SK-N-SH (cell line): ENCODE measurements around the gene OR1I1. TPM values are rescaled to one million over a fixed set of nuclear protein-coding genes. Genes with fewer than 3 reads are reported as not detected.

Source experiments
- CTCF ChIA-PET: fragments of 300-600, 350-600 bp; formaldehyde crosslinking; extraction: SDS; loops from one replicate; lab custom pipeline; 2021; lab: Yijun Ruan, JAX
- POLR2A ChIA-PET: fragments of 350-600 bp; sonication (Branson Sonifier 250); formaldehyde crosslinking; extraction: SDS; loops from one replicate; lab custom pipeline; 2020; ENCODE audit warnings: antibody characterized with exemption, inconsistent platforms; lab: Yijun Ruan, JAX
- DNase-seq: peaks from one replicate; pipeline ENCODE4 v3.0.0; 2012
- H2AFZ ChIP-seq: fragments of 200-600 bp; sonication (generic); 2 replicates; pipeline ENCODE4 v1.8.1; 2016; ENCODE audit warnings: antibody characterized with exemption, mild to moderate bottlenecking, low read depth
- H3F3A ChIP-seq: fragments of 200-600 bp; sonication (generic); replicated peaks from 2 replicates; pipeline ENCODE3; 2016; ENCODE audit warnings: antibody characterized with exemption, mild to moderate bottlenecking; ENCODE audit not compliant: insufficient read depth
- H3K27ac ChIP-seq, 2 experiments: fragments of 200-500 bp in 1 of 2; fragments of 200-600 bp in 1 of 2; sonication (Bioruptor generic) in 1 of 2; sonication (generic), shearing (Covaris generic) in 1 of 2; 2 replicates each; pipeline versions ENCODE4 v1.5.1 to v1.6.1; 2014 to 2016; ENCODE audit warnings: low read depth in 2 of 2, inconsistent platforms in 1 of 2, low read length in 1 of 2, mild to moderate bottlenecking in 1 of 2, mixed read lengths in 1 of 2
- H3K27me3 ChIP-seq: fragments of 200-600 bp; sonication (generic), shearing (Covaris generic); 2 replicates; pipeline ENCODE4 v1.6.1; 2016; ENCODE audit warnings: mixed run types; ENCODE audit not compliant: insufficient read depth
- H3K36me3 ChIP-seq, 2 experiments: fragments of 200-500 bp in 1 of 2; fragments of 200-600 bp in 1 of 2; sonication (Bioruptor generic) in 1 of 2; sonication (generic) in 1 of 2; replicated peaks in 1 of 2; 2 replicates each; pipeline versions ENCODE3 to v1.5.1; 2014 to 2016; ENCODE audit warnings: low read length in 1 of 2, mild to moderate bottlenecking in 1 of 2; ENCODE audit not compliant: insufficient read depth in 2 of 2, control insufficient read depth in 1 of 2
- H3K4me1 ChIP-seq, 2 experiments: fragments of 200-500 bp in 1 of 2; fragments of 200-600 bp in 1 of 2; sonication (Bioruptor generic) in 1 of 2; sonication (generic), shearing (Covaris generic) in 1 of 2; 2 replicates each; pipeline versions ENCODE4 v1.5.1 to v1.6.1; 2014 to 2016; ENCODE audit warnings: low read depth in 1 of 2, low read length in 1 of 2, mixed run types in 1 of 2; ENCODE audit not compliant: insufficient read depth in 2 of 2, control insufficient read depth in 1 of 2
- H3K4me2 ChIP-seq: fragments of 200-600 bp; sonication (generic), shearing (Covaris generic); 2 replicates; pipeline ENCODE4 v1.6.1; 2017; ENCODE audit warnings: mixed run types
- H3K4me3 ChIP-seq, 2 experiments: fragments of 200-500 bp in 1 of 2; fragments of 200-600 bp in 1 of 2; sonication (Bioruptor generic) in 1 of 2; sonication (generic), shearing (Covaris generic) in 1 of 2; 2 replicates each; pipeline versions ENCODE4 v1.5.1 to v1.8.1; 2014 to 2016; ENCODE audit warnings: low read depth in 2 of 2, inconsistent platforms in 1 of 2, low read length in 1 of 2, mild to moderate bottlenecking in 1 of 2, mixed read lengths in 1 of 2, moderate library complexity in 1 of 2
- H3K79me2 ChIP-seq: fragments of 200-600 bp; sonication (generic); 2 replicates; pipeline ENCODE4 v1.8.1; 2017; ENCODE audit warnings: mild to moderate bottlenecking; ENCODE audit not compliant: insufficient read depth
- H3K9ac ChIP-seq: fragments of 200-600 bp; sonication (generic); 2 replicates; pipeline ENCODE4 v1.6.1; 2017; ENCODE audit warnings: mixed run types
- H3K9me2 ChIP-seq: fragments of 200-600 bp; sonication (generic); 2 replicates; pipeline ENCODE4 v1.6.1; 2017; ENCODE audit warnings: mixed run types
- H3K9me3 ChIP-seq: fragments of 200-600 bp; sonication (generic); 2 replicates; pipeline ENCODE4 v1.6.1; 2017; ENCODE audit warnings: mixed run types, mild to moderate bottlenecking, moderate library complexity
- H4K20me1 ChIP-seq: fragments of 200-600 bp; sonication (generic); 2 replicates; pipeline ENCODE4 v1.6.1; 2017; ENCODE audit warnings: mild to moderate bottlenecking, mixed run types; ENCODE audit not compliant: insufficient read depth
- CTCF ChIP-seq: fragments of 200-600 bp; sonication (generic); IDR thresholded peaks from 2 replicates; pipeline ENCODE4 v1.6.1; 2017; ENCODE audit warnings: antibody characterized with exemption, mild to moderate bottlenecking, moderate library complexity
- FOXJ3 ChIP-seq: sonication (generic); formaldehyde crosslinking; IDR thresholded peaks from 2 replicates; pipeline ENCODE4 v1.5.1; 2020; ENCODE audit warnings: mild to moderate bottlenecking, missing genetic modification reagents
- GATA2 ChIP-seq: sonication (generic); formaldehyde crosslinking; IDR thresholded peaks from 2 replicates; pipeline ENCODE4 v1.5.0; 2020; ENCODE audit warnings: mild to moderate bottlenecking, missing genetic modification reagents
- JUND ChIP-seq: IDR thresholded peaks from 2 replicates; pipeline ENCODE4 v1.4.0; 2012
- RXRA ChIP-seq: IDR thresholded peaks from 2 replicates; pipeline ENCODE4 v1.4.0; 2012; ENCODE audit warnings: low read depth, mild to moderate bottlenecking, borderline replicate concordance
- SMC3 ChIP-seq: IDR thresholded peaks from 2 replicates; pipeline ENCODE4 v1.6.1; 2012; ENCODE audit warnings: low read depth, low read length, improper control_type of control experiment
- TAF1 ChIP-seq: IDR thresholded peaks from 2 replicates; pipeline ENCODE4 v1.6.1; 2012; ENCODE audit warnings: low read depth, mild to moderate bottlenecking, low read length, moderate library complexity, borderline replicate concordance
- USF1 ChIP-seq: IDR thresholded peaks from 2 replicates; pipeline ENCODE4 v1.4.0; 2012; ENCODE audit warnings: low read depth, borderline replicate concordance
- ZBTB33 ChIP-seq: IDR thresholded peaks from 2 replicates; pipeline ENCODE4 v1.4.0; 2012; ENCODE audit warnings: low read depth, borderline replicate concordance
- WGBS: methylation state at CpG from one replicate; pipeline ENCODE4 v1.1.6; 2017; ENCODE audit warnings: low lambda C conversion rate; 5-methylcytosine and 5-hydroxymethylcytosine counted together
- polyA plus RNA-seq, 3 experiments: library from polyadenylated mRNA; depleted of rRNA; stranded (reverse); fragments of >200 nt; gene quantifications; 2 replicates each; pipeline ENCODE4 v1.2.3, GENCODE V29; 2012
- TF ChIP-seq, protein P1 (sequence below): IDR thresholded peaks from 2 replicates; pipeline ENCODE4; 2012
- TF ChIP-seq, protein P2 (sequence below): fragments of 150-350 bp; IDR thresholded peaks from 2 replicates; pipeline ENCODE4 v1.6.1; 2017; ENCODE audit warnings: antibody characterized with exemption, low read length, low read depth, borderline replicate concordance

OR1I1 gene
- polyA plus RNA-seq, 1 of the 3 experiments (the other 2 are of a cell fraction), result not detected

- H4K20me1 ChIP-seq, result 0 out of 2 replicates have a peak, but pooled peaks cover 8% of the 10 kb centered on the region
- no peak overlapping the region for H3K4me3 ChIP-seq
- 100% methylated on average over 1 of the region's 2 CpGs for WGBS
- no peak overlapping the region for H3K4me2 ChIP-seq
- no peak overlapping the region for H3K27ac ChIP-seq
- DNase-seq, result no peak
- no peak overlapping the region for H2AFZ ChIP-seq
- H3K36me3 ChIP-seq, result peaks cover 31 to 62% of the 10 kb centered on the region in 2 experiments
- POLR2A ChIA-PET, result no interaction called here
- H3K4me1 ChIP-seq, result peaks cover 0 to 3% of the 10 kb centered on the region in 2 experiments; a peak in 1 of 4 replicates
- no peaks in the 10 kb centered on the region for H3K27me3 ChIP-seq
- CTCF ChIA-PET, result interaction anchor here (1.1 kb wide), 1 partner anchor 27 kb away, joined by 3 read pairs; no protein-coding TSS in a partner anchor
- H3K9me2 ChIP-seq, result no peaks in the 10 kb centered on the region
- peaks cover 15% of the 10 kb centered on the region for H3F3A ChIP-seq
- H3K79me2 ChIP-seq, result peaks cover 2% of the 10 kb centered on the region; the same call in 1 of the 2 replicates
- H3K9ac ChIP-seq, result no peak overlapping the region
- TF ChIP-seq TAF1 (no peak), USF1 (no peak), RXRA (no peak), FOXJ3 (CRISPR knock-in tag) (no peak), GATA2 (CRISPR knock-in tag) (no peak), SMC3 (no peak), CTCF (no peak), ZBTB33 (no peak), JUND (no peak)
- TF ChIP-seq, protein P1, sequence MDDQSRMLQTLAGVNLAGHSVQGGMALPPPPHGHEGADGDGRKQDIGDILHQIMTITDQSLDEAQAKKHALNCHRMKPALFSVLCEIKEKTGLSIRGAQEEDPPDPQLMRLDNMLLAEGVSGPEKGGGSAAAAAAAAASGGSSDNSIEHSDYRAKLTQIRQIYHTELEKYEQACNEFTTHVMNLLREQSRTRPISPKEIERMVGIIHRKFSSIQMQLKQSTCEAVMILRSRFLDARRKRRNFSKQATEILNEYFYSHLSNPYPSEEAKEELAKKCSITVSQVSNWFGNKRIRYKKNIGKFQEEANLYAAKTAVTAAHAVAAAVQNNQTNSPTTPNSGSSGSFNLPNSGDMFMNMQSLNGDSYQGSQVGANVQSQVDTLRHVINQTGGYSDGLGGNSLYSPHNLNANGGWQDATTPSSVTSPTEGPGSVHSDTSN, result no peak
- TF ChIP-seq, protein P2, sequence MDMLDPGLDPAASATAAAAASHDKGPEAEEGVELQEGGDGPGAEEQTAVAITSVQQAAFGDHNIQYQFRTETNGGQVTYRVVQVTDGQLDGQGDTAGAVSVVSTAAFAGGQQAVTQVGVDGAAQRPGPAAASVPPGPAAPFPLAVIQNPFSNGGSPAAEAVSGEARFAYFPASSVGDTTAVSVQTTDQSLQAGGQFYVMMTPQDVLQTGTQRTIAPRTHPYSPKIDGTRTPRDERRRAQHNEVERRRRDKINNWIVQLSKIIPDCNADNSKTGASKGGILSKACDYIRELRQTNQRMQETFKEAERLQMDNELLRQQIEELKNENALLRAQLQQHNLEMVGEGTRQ, result no peak
- TF ChIP-seq, all 33 proteins: peak for 0
- H3K9me3 ChIP-seq, result no peaks in the 10 kb centered on the region
Measured at GRCh38 chr19:15118248-15118647, 36.2 kb downstream of the OR1I1 start.
